HG02884 (cell line): ENCODE data around the gene LIMCH1.
"Not testable (repeated sequence)": the region's sequence is repeated elsewhere in the genome, so short reads cannot be mapped to it uniquely, and the experiment has no call there.

Experiments
- ATAC-seq: cut with Tn5 transposase; IDR thresholded peaks from one replicate; pipeline ENCODE4 v1.9.1; 2021; ENCODE audit warnings: mild to moderate bottlenecking, moderate library complexity; ENCODE audit not compliant: unreplicated experiment

LIMCH1 gene

DNA sequence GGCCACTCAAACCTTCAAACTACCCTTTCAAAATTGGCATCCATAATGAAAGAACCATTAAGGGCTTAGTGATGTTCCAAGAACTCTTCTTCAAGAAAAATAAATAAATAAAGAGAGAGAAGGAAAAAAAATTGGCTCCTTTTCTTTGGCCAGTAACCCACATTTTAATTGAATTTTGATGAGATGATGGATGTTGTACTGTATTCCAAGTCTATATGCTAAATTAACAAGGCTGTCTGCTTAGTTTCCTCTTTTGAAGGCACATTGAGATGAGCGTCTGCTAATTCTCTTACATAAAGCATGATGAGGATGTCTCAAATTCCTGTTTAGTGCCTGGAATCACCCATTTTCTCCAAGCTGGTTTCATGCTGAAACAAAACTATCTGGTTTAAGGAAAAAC is 177.2 kb downstream of the LIMCH1 start:
- ATAC-seq, result no peak

DNA sequence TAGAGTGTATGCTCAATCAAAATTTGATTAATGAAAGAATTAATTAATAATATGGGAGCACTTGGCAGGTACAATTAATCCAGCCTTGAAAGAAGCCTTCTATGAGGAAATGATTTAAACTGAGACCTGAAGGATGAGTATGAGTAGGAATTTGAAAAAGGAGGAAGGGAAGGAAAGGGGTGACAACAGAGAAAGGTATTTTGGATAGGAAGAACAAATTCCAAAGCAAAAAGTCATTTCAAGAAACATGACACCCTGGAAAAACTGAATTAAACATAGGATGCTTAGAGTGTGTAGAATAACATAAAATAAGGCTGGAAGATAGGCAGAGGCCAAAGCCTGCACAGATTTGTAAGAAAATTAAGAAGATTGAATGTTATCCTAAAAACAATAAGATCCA is 180.9 kb downstream of the LIMCH1 start:
- no peak for ATAC-seq

DNA sequence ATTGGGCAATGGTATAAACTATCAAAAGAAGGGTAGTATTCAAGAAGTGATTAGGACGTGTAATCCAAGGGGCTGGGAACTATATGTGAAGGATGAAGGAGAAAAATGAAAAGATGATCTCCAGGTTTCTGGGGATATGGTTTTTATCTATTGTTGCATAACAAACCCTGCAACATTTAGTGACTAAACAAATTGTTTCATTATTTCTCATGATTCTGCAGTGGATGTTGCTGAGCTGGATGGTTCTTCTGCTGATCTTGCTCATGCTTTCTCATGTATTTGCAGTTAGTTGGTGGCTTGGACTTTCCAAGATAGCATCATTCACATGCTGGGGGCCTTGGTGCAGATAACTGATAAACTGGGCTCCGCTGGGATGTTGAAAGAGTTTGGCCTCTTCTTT is 181.5 kb downstream of the LIMCH1 start:
- ATAC-seq, result no peak

DNA sequence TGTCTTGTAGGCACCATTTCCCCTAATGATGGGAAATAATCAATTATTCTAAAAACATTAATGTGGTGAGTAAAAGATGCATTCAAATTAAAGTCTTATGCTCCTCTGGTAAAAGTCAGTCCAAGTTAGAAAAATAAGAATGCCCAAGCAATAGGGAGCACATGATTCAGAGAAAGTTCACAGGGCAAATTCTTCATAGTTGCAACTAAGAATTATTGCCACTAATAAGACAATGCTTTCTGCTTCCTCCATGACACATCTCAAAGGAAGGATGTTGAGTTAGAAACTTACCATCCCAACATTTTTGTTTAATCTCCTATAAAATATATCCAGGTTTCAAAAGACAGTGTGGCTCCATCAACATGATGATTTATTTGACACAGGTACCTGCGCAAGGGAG is 184.2 kb downstream of the LIMCH1 start:
- no peak for ATAC-seq

DNA sequence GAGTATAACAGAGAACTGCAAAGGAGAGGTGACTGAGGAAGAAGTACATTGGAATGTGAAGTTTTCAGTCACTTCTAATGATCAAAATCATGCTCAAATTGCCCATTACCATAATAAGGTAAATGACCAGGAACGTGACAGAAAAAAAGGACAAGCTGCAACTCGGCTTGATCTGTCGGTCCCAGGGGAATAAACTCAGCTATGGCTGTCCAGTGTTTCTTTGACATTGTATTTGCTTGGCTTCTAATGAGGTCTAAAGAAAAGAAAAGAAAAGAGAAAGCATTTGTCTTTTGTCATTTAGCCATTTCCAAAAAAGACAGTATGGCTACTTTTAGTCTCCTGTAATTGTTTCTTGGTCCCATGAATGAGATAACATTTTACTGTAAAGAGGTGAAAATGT is 185.3 kb downstream of the LIMCH1 start:
- no peak for ATAC-seq

DNA sequence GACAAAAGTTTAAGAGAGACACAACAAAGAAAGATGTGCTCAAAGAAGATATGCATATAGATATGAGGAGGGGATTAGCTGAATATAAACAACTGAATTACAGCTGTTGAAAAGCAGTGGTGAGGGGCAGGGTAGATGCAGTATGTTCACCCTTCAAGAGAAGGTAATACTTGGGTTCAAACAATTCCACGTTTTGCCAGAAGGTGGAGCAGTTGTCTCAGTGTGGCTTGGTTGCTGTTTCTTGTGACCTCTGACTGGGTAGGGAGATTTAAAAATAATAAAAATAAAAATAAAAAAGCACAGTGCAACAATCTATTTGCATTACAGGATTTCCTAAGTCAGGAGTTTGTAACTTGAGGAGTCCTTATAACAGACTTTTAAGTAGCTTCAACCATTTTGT is 187.3 kb downstream of the LIMCH1 start:
- ATAC-seq, result no peak

DNA sequence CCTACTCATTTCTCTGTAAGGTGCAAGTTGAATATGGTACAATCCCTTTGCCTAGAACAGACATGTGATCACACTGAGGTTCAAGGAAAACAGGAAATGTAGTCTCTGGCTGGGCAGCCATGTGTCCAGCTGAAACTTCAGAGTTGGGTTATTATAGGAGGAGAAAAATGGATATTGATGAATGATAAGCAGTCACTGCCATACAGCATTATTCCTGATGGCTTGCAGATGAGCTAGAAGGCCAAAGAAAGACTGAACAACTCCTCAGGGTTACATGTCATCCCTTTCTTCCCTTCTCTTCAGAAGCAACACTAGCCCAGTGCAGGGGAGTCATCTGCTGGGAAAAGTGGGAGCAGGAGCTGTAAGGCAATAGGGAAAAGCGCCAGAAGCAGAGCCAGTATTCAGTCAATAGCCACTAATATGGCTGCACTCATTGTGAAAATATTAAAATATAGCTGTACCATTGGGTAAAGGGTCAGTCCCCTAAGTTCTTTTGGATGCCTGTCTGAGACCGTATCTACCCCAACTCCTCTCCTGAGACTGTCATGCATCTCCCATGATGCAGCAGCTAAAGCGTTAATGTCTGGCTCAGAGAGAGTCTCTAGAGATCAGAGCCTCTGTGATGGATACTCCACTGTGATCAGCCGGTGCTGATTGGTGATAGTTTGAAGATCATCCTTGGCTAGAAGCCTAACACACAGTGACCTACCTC is 190.1 kb downstream of the LIMCH1 start:
- ATAC-seq, result no peak

DNA sequence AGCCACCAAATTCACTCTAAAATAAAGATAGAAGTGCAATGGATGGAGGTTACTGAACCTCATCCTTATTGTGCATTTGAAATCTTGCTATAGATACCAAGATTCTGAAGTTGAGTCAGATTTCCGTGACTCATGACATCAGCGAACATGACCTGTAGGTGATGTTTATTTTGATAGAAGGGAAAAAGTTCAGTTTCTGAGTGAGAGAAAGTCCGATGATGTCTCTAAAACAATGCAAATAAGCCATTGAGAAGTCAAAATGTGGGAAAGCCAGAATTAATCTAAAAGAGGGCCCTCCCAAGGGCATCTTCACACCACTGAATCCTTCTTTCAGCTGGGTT is 190.6 kb downstream of the LIMCH1 start:
- ATAC-seq, result no peak

DNA sequence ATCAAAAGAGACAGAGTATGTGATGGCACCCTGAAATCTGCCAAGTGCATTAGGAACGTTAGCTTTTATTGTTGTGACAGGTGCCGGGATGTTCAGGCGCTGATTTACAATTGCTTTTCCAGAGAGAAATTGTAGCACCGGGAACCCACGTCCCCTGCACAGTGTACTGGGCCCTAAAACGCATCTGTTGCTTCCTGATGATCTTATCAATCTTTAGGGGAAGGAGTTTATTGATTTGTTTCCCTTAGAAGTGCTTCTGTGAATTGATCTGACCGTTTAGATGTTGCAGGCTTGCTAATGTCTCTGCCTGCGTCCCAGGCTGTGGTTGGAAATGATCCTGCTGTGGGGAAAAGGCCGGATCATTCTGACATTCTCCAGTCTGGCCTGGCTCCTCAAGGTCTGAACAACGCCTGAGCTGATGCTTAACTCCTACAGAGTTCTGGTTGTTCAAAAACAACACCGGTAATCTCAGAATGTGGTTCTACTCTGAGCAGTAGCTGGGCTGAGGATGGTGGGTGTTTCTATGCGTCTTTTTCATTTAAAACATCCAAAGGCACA is 193.7 kb downstream of the LIMCH1 start:
- no peak for ATAC-seq

DNA sequence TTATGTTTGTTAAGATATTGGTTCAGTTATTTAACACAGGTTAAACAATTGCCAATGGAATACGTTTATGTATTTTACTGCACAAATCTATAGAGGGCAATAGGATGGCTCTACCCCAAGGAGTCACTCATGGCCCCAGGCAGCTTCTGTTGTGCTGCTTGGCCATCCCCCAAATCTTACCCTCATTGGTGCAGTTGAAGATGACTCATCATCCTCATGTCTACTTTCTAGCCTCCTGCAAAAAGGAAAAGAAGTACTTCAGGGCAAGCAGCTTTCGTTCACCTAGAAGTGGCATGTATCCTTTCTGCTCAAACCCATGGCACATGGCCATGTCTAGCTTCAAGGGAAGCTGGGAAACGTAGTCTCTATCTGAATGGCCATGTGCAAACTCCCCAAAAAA is 196.4 kb downstream of the LIMCH1 start:
- no peak for ATAC-seq

DNA sequence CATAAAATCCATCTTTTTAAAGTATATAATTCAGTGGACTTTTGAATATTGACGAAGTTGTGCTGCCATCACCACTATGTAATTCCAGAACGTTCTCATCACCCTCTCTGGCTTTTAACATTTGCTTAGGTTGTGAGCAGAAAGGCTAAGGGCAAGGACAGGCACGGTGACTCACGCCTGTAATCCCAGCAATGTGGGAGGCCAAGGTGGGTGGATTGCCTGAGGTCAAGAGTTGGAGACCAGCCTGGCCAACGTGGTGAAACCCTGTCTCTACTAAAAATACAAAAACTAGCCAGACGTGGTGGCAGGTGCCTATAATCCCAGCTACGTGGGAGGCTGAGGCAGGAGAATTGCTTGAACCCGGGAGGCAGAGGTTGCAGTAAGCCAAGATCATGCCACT is 199.5 kb downstream of the LIMCH1 start:
- not testable (repeated sequence) for ATAC-seq

DNA sequence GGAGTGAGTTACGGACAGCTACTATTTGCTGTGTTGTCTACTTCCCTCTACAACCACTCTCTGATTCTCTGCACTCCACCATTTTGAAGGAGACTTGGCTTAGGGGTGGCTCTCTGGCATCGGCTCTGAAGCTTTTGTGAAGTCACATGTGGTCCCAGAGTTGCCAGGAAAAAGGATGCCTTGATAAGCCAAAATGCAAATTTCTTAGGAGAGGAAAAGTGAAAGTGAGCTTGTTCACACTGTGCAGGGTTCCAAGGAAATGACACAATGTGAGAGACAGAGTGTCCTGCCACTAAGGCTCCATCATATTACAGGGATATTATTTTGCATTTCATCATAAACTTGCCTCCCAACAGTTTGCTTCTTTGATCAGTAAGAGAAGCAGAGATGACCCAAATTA is 203.4 kb downstream of the LIMCH1 start:
- ATAC-seq, result no peak

DNA sequence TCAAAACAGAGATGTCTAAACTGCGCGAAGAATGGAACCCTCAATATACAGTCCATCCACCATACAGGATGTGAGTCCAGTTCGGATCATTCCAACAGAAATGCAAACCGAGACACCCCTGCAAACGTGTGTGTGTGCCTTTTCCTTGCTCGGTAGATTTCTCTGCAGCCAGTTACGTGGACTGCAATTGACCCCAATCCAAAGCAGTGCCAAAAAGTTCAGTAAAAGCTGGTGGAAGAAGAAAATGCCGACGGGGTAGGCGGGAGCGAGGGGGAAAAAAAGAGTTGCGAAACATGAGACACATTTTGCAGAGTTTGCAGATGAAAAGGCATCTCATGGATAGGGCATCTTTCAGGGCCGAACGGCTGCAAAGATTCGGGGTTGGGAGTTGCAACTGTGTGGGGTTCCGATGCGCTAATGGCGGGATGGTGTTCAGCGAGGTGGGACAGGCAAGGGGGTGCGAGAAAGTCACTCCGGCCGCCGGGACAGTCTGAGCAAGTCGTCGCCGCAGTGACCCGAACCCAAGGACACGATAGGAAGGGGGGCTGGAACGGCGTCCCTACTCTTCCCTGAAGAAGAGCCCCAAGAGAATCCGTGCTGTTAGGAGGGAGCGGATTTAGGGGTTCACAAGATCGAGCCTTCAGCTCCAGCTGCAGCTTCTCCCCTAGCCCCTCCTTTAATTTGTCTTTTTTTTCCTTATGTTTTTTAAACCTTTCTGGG is 206.8 kb downstream of the LIMCH1 start:
- no peak for ATAC-seq

DNA sequence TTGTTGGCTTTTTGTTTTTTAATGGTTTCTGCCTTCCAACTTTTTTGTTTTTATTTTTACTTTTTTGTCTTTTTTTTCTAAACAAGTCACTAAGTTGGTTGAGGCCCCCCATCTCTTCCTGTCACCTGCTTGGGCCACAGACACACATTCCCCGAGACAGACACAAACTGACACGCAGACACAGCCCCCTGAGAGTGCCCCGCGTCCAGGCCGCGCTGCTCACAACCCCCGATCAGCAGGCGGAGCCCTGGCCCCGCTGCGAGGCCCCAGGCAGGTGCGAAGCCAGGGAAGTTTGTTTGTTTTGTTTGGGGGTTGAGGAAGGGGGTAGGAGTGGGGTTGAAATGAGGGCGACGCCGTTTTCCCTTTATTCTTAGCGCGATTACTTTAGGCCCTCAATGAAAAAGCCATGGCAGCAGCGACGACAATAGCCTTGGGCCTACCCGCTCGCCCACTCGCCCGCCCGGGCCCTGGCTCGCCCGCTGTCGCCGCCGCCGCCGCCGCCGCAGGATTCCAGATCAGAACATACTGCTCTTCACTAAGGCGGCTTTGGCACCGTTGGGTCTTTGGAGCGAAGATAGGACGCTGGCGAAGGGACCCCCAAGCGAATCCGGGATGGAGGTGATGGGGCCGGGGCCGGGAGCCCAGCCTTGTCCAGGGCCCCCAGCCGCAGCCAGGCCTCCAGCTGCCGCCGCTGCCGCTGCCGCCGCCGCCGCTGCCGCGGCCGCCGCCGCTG is 207.5 kb downstream of the LIMCH1 start:
- no peak for ATAC-seq

DNA sequence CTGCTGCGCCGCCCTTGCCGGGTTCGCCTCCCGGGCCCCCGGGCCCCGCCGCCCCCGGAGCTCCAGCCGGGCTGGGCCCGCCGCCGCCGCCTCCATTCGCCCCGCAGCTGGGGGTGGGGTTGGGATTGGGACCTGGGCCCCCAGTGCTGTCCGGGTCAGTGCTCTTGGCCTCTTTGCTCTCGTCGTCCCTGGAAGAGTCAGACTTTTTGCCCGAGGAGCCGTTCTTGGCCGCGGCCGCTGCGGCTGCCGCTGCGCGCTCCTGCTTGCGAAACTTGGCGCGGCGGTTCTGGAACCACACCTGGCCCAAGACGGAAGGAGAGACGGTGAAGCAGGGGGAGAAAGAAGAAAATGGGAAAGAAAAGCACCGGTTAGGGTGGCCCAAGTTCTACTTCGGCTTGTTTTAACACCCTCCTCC is 208.1 kb downstream of the LIMCH1 start:
- ATAC-seq, result no peak

DNA sequence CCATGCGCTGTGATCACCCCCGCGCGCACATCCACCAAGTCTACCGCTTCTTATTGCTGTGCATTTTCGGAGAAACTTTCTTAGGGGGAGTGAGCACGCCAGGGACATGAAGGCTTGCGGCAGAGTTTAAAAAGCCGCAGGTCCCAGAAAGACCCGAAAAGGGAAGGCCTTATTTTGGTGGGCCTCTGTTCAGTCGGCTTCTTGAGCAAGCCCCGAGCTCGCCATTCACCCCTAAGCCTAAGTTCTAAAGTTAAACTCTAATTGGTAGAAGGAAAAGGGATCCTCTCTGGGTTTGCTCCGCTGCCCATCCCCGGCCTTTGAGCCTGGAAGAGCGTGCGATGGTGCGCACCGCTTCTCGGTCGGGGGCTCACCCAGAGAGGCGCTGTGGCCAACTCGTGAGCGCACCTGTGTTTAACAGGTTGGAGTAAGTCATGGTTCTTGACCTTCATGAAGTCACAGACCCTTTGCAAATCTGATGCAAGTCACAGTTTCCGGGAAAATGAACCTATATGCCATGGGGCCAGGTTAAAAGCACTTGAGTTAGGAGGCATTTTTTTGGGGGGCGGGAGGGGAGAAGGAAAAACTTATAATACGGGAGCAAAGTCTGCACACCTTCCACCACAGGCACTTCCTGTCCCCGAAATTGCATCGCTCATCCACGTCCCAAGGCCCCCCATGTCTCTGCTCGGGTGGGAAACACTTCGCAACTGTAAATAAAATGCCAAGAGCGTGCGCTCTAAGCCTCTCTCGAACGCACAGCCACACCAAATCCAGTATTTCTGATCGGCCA is 208.7 kb downstream of the LIMCH1 start:
- no peak for ATAC-seq

DNA sequence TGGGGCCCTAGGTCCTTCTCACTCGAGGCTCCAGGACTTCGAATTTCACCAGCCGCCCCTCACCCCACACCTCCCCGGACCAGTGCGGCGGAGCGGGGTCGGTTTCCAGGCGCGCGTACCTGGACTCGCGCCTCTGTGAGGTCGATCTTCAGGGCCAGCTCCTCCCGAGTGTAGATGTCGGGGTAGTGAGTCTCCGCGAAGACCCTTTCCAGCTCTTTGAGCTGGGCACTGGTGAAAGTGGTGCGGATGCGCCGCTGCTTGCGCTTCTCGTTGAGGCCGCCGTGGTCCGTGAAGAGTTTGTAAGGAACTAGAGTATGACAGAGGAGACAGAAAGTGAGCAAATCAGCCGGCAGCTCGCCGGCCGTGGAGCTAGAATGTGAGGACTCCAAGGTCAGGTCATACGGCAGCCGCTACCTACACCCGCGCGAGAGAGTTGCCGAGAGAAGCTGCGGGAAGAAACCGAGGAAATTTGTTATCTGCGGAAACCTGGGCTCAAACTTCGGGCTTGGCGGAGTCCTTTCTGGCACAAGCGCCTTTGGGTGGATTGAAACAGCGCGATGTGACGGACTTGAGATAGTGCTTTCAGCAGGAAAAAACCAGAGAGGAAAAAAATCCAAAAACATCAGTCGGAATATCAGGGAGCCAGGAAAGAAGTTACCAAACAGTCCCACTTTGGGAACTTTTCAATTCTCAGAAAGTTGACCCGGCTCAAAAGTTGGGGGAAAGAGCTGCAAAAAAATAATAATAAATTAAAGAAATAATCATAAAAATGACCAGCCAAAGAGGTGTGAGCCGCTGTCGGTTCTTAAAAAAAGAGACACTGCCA is 209.5 kb downstream of the LIMCH1 start:
- no peak for ATAC-seq

DNA sequence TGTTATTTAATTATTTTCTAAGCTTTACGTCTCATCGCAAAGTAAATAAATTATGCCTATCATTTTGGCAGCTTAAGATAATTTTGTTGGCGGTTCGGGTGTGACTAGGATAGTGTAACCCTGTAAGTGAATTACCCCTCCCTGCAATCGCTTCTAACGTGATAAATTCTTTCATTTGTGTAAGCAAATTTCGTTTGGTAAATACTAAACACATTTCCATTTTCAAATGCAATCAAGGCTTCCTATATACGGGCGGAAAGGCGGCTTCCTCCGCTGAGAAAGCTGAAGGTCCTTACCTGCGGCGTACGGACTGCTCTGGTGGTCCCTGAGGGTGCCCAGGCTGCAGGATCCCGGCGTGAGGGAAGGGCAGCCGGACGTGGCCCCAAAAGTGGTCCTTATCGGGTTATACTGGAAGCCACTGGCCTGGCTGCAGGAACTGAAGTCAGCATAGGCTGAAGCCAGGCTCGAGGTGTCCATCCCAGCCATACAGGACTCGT is 210.2 kb downstream of the LIMCH1 start:
- ATAC-seq, result no peak

DNA sequence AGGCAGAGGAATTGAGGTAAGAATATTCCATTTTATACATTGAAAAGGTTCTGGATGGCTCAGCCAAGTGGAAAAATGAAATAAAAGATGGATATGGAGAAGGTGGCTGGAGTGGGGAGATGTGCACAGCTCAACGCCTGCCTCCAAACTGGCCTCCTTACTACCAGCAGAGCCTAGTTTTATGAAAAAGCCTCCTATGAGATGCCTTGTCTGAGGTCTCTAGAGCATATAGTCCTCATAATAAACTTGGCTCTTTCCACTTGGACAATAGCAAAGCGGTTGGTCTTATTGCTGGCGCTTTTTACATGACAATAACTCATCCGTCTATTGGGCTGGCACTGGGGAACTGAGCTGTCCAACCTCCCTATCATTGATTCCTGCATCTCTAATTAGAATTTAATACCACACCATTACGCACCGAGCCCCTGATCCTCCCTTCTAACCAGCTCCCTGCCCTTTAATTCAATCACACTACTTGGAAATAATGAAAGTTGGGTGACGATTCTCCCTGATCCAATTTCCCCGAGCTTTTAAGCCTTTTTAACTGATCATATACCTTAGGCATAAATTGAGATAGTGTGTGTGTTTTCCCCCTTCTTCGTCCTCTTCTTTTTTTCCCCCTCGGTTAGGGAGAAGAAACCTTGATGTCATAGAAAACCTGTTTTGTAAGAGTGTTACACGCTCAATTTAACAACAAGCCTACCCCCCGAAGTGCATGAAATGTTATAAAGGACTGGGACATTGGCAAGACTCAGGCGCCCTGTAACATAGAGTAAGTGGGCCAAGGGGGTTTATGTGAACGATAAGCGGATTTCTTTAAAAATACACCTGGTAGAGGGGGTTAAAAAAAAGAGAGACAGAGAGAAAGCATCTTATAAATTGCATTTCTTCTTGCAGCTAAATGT is 210.9 kb downstream of the LIMCH1 start, which contains the start of gene PHOX2B:
PHOX2B (minus strand) TSS at position 155 of the 905 bp plus-strand sequence; CDS start at position 40, 115 bp downstream.
- no peak for ATAC-seq
